CD8-positive, alpha-beta memory T cell (primary cell): Measurements from ENCODE around the gene RNF26. TPM values are rescaled to one million over a fixed set of nuclear protein-coding genes. Genes with fewer than 3 reads are reported as not detected.
A peak's percentile ranks its signal among the peaks of the same experiment; 100 is the strongest.

ENCODE experiments used
- CTCF ChIA-PET: fragments of 350-600 bp; sonication (Branson Sonifier 250); formaldehyde crosslinking; loops from one replicate; lab custom pipeline; 2021; ENCODE audit warnings: antibody characterized with exemption; lab: Charles Lee
- POLR2A ChIA-PET: fragments of 350-600 bp; sonication (Branson Sonifier 250); formaldehyde crosslinking; loops from one replicate; lab custom pipeline; 2021; ENCODE audit warnings: antibody characterized with exemption; lab: Charles Lee
- DNase-seq, 5 donors: peaks; one replicate each; pipeline versions ENCODE4 v3.0.0 to v3.0.0-alpha.2; 2020 to 2022; ENCODE audit warnings: mixed read lengths in 1 of 5
- H3K27ac ChIP-seq: one replicate; pipeline ENCODE4 v1.7.0; 2013; ENCODE audit warnings: low read depth, mild to moderate bottlenecking, low read length, moderate library complexity
- H3K27me3 ChIP-seq: 2 replicates; pipeline ENCODE4 v1.7.0; 2013; ENCODE audit warnings: low read length, mild to moderate bottlenecking; ENCODE audit not compliant: insufficient read depth, poor library complexity, severe bottlenecking
- H3K36me3 ChIP-seq: 2 replicates; pipeline ENCODE4 v1.7.0; 2013; ENCODE audit warnings: mild to moderate bottlenecking, low read length, moderate library complexity; ENCODE audit not compliant: insufficient read depth
- H3K4me1 ChIP-seq: 2 replicates; pipeline ENCODE4 v1.7.0; 2013; ENCODE audit warnings: mild to moderate bottlenecking, low read length, moderate library complexity; ENCODE audit not compliant: insufficient read depth
- H3K4me3 ChIP-seq: 2 replicates; pipeline ENCODE4 v1.7.0; 2013; ENCODE audit warnings: mild to moderate bottlenecking, low read length
- H3K9me3 ChIP-seq: 2 replicates; pipeline ENCODE4 v1.7.0; 2013; ENCODE audit warnings: mild to moderate bottlenecking, low read length
- H3K27ac Mint-ChIP-seq, 8 donors: one replicate each; pipeline ENCODE4 v1.8.0; 2020 to 2021; ENCODE audit warnings: mixed read lengths in 8 of 8, mild to moderate bottlenecking in 6 of 8, inconsistent platforms in 3 of 8, moderate library complexity in 3 of 8
- H3K27me3 Mint-ChIP-seq, 2 donors: one replicate each; pipeline ENCODE4 v1.8.0; 2020 to 2021; ENCODE audit warnings: mixed read lengths in 2 of 2, mild to moderate bottlenecking in 1 of 2, moderate library complexity in 1 of 2
- H3K36me3 Mint-ChIP-seq, 3 donors: one replicate each; pipeline ENCODE4 v1.8.0; 2020 to 2021; ENCODE audit warnings: mixed read lengths in 3 of 3, inconsistent platforms in 1 of 3, mild to moderate bottlenecking in 1 of 3
- H3K4me1 Mint-ChIP-seq, 3 donors: one replicate each; pipeline ENCODE4 v1.8.0; 2020 to 2021; ENCODE audit warnings: mixed read lengths in 3 of 3, inconsistent platforms in 1 of 3, mild to moderate bottlenecking in 1 of 3
- H3K4me3 Mint-ChIP-seq, 7 donors: one replicate each; pipeline ENCODE4 v1.8.0; 2020 to 2021; ENCODE audit warnings: mixed read lengths in 7 of 7, mild to moderate bottlenecking in 6 of 7, moderate library complexity in 4 of 7, inconsistent platforms in 2 of 7
- H3K9me3 Mint-ChIP-seq, 5 donors: one replicate each; pipeline ENCODE4 v1.8.0; 2020 to 2022; ENCODE audit warnings: mixed read lengths in 5 of 5, mild to moderate bottlenecking in 3 of 5, moderate library complexity in 2 of 5, inconsistent platforms in 1 of 5
- polyA plus RNA-seq: library from polyadenylated mRNA; unstranded; fragments of 300-500 nt; fragmentation: Illumina TruSeq; gene quantifications from one replicate; pipeline ENCODE4 v1.2.3, GENCODE V29; 2021
- total RNA-seq, 2 experiments: library from RNA; stranded (reverse); gene quantifications; one replicate each; pipeline ENCODE4 v1.2.3, GENCODE V29; 2021

The RNF26 gene
- total and polyA plus RNA-seq, 3 experiments from 2014 or later: 33.2 to 46.1 (median 34.8) TPM

- H3K4me3 Mint-ChIP-seq: no peak overlapping the region
- H3K27ac Mint-ChIP-seq: peak overlapping the region in 1 of 8 donors; percentile 52
- no peak for DNase-seq
- POLR2A ChIA-PET: no interaction called here
- H3K4me3 ChIP-seq: no peak overlapping the region
- no peaks in the 10 kb centered on the region for H3K27me3 ChIP-seq
- H3K4me1 Mint-ChIP-seq: peaks cover 18 to 29% (median 19%) of the 10 kb centered on the region in 3 donors
- H3K27ac ChIP-seq: no peak overlapping the region
- H3K27me3 Mint-ChIP-seq: peaks cover 15 to 32% of the 10 kb centered on the region in 2 donors
- no peaks in the 10 kb centered on the region for H3K36me3 ChIP-seq
- no peaks in the 10 kb centered on the region for H3K9me3 ChIP-seq
- H3K36me3 Mint-ChIP-seq: no peaks in the 10 kb centered on the region
- CTCF ChIA-PET: interaction anchor here (0.9 to 4.2 kb wide), 2 partner anchors 10 to 15 kb away, joined by 3 to 26 read pairs; no protein-coding TSS in a partner anchor
- peaks cover 9% of the 10 kb centered on the region for H3K4me1 ChIP-seq
- H3K9me3 Mint-ChIP-seq: no peaks in the 10 kb centered on the region
These were observed 37.5 kb downstream of the RNF26 start for GRCh38 chr11:119371778-119372182.

- Mint-ChIP-seq H3K36me3 (no peaks in the 10 kb centered on the region), H3K4me1 (peaks cover 18 to 29% (median 19%) of the 10 kb centered on the region in 3 donors), H3K27ac (no peak overlapping the region), H3K4me3 (no peak overlapping the region), H3K9me3 (no peaks in the 10 kb centered on the region), H3K27me3 (peaks cover 11 to 25% of the 10 kb centered on the region in 2 donors)
- Histone ChIP-seq H3K36me3 (no peaks in the 10 kb centered on the region), H3K27me3 (no peaks in the 10 kb centered on the region), H3K27ac (no peak overlapping the region), H3K4me3 (no peak overlapping the region), H3K4me1 (peaks cover 9% of the 10 kb centered on the region), H3K9me3 (no peaks in the 10 kb centered on the region)
- no peak for DNase-seq
- ChIA-PET POLR2A (no interaction called here), CTCF (interaction anchor here (0.9 to 15.4 kb wide), 3 partner anchors 9 to 16 kb away, joined by 3 to 145 read pairs (median 26); partner anchors contain the start of gene USP2)
These were observed 38.1 kb downstream of the RNF26 start for GRCh38 chr11:119372260-119373058.

GRCh38 chr11:119373059-119373920 lies 39.0 kb downstream of the RNF26 start:
- H3K9me3 Mint-ChIP-seq: no peaks in the 10 kb centered on the region
- H3K27ac Mint-ChIP-seq: peak overlapping the region in 6 of 8 donors; percentile 8 to 84 (median 53)
- Histone ChIP-seq H3K27me3 (no peaks in the 10 kb centered on the region), H3K36me3 (no peaks in the 10 kb centered on the region), H3K4me1 (peaks cover 9% of the 10 kb centered on the region), H3K9me3 (no peaks in the 10 kb centered on the region), H3K4me3 (no peak overlapping the region), H3K27ac (no peak overlapping the region)
- CTCF ChIA-PET: interaction anchor here (0.9 to 15.4 kb wide), 6 partner anchors 8 to 107 kb away, joined by 3 to 145 read pairs (median 4); partner anchors contain the start of gene USP2
- H3K4me1 Mint-ChIP-seq: peaks cover 18 to 29% (median 19%) of the 10 kb centered on the region in 3 donors
- H3K36me3 Mint-ChIP-seq: no peaks in the 10 kb centered on the region
- POLR2A ChIA-PET: no interaction called here
- H3K27me3 Mint-ChIP-seq: peaks cover 8 to 19% of the 10 kb centered on the region in 2 donors
- no peak overlapping the region for H3K4me3 Mint-ChIP-seq
- DNase-seq: peak in 1 of 5 donors; percentile 14

- Histone ChIP-seq H3K36me3 (no peaks in the 10 kb centered on the region), H3K4me3 (no peak overlapping the region), H3K27me3 (no peaks in the 10 kb centered on the region), H3K4me1 (peaks cover 9% of the 10 kb centered on the region), H3K27ac (no peak overlapping the region), H3K9me3 (no peaks in the 10 kb centered on the region)
- ChIA-PET CTCF (interaction anchor here (0.7 to 15.4 kb wide), 9 partner anchors 9 to 205 kb away, joined by 3 to 145 read pairs (median 3); partner anchors contain the start of gene NLRX1), POLR2A (no interaction called here)
- H3K36me3 Mint-ChIP-seq: no peaks in the 10 kb centered on the region
- no peaks in the 10 kb centered on the region for H3K9me3 Mint-ChIP-seq
- DNase-seq: peak in 4 of 5 donors; percentile 33 to 59 (median 38)
- H3K27me3 Mint-ChIP-seq: peaks cover 6 to 16% of the 10 kb centered on the region in 2 donors
- H3K27ac Mint-ChIP-seq: peak overlapping the region in 5 of 8 donors; percentile 17 to 63 (median 47)
- H3K4me1 Mint-ChIP-seq: peaks cover 18 to 29% (median 19%) of the 10 kb centered on the region in 3 donors
- H3K4me3 Mint-ChIP-seq: peak overlapping the region in 2 of 7 donors; percentile 10 to 32
These were observed 39.7 kb downstream of the RNF26 start for GRCh38 chr11:119373921-119374631.

- Histone ChIP-seq H3K9me3 (no peaks in the 10 kb centered on the region), H3K36me3 (no peaks in the 10 kb centered on the region), H3K4me3 (no peak overlapping the region), H3K4me1 (peaks cover 9% of the 10 kb centered on the region), H3K27ac (no peak overlapping the region), H3K27me3 (no peaks in the 10 kb centered on the region)
- Mint-ChIP-seq H3K27me3 (peaks cover 2 to 10% of the 10 kb centered on the region in 2 donors), H3K27ac (no peak overlapping the region), H3K4me1 (peaks cover 18 to 29% (median 19%) of the 10 kb centered on the region in 3 donors), H3K9me3 (no peaks in the 10 kb centered on the region), H3K4me3 (no peak overlapping the region), H3K36me3 (no peaks in the 10 kb centered on the region)
- ChIA-PET CTCF (interaction anchor here (0.7 to 15.4 kb wide), 10 partner anchors 9 to 206 kb away, joined by 3 to 145 read pairs (median 3); partner anchors contain the start of gene NLRX1), POLR2A (no interaction called here)
- DNase-seq: no peak
These were observed 40.5 kb downstream of the RNF26 start for GRCh38 chr11:119374632-119375336.

GRCh38 chr11:119375337-119376196 lies 41.2 kb downstream of the RNF26 start:
- Histone ChIP-seq H3K36me3 (no peaks in the 10 kb centered on the region), H3K4me3 (no peak overlapping the region), H3K27ac (no peak overlapping the region), H3K4me1 (peaks cover 9% of the 10 kb centered on the region), H3K27me3 (no peaks in the 10 kb centered on the region), H3K9me3 (no peaks in the 10 kb centered on the region)
- DNase-seq: no peak
- Mint-ChIP-seq H3K4me1 (peaks cover 13 to 21% (median 13%) of the 10 kb centered on the region in 3 donors), H3K36me3 (no peaks in the 10 kb centered on the region), H3K9me3 (no peaks in the 10 kb centered on the region), H3K27me3 (peaks cover 2 to 5% of the 10 kb centered on the region in 2 donors), H3K27ac (no peak overlapping the region), H3K4me3 (no peak overlapping the region)
- POLR2A ChIA-PET: no interaction called here
- CTCF ChIA-PET: interaction anchor here (1.3 to 15.4 kb wide), 6 partner anchors 10 to 28 kb away, joined by 3 to 145 read pairs (median 10); no protein-coding TSS in a partner anchor
